ENCODE measurements around the gene ITPR3. TPM values are rescaled to one million over a fixed set of nuclear protein-coding genes. Genes with fewer than 3 reads are reported as not detected.

The ITPR3 gene
- total and polyA plus RNA-seq, 2 of the 13 experiments (the other 11 are each of a cell fraction or from before 2014, with no cell fraction given), result 3.8 to 21.4 TPM

GRCh38 chr6:33744001-33744848 is 123.1 kb downstream of the ITPR3 start (continued):
- TF ChIP-seq STAT6 (CRISPR knock-in tag; IDR thresholded peaks at IDR 0.05; ENCODE audit: borderline replicate concordance) (no peak), ZFP91 (CRISPR knock-in tag; IDR thresholded peaks at IDR 0.05; ENCODE audit: borderline replicate concordance) (peak; percentile 60), ZNF749 (CRISPR knock-in tag; IDR thresholded peaks at IDR 0.05; ENCODE audit: borderline replicate concordance) (no peak), TSC22D2 (CRISPR knock-in tag; IDR thresholded peaks at IDR 0.05; ENCODE audit: borderline replicate concordance) (peak; percentile 83; the same call in 1 of the 2 replicates), AKNA (CRISPR knock-in tag; IDR thresholded peaks at IDR 0.05; ENCODE audit: borderline replicate concordance) (no peak), SP2 (CRISPR knock-in tag; IDR thresholded peaks at IDR 0.05) (0 out of 2 replicates have a peak, but pooled peaks have one; percentile 26), GABPA (IDR thresholded peaks at IDR 0.05; ENCODE audit: low read depth, low read length) (no peak), GABPA (CRISPR knock-in tag; IDR thresholded peaks at IDR 0.05; ENCODE audit: low read depth) (no peak), NFYB (CRISPR knock-in tag; IDR thresholded peaks at IDR 0.05) (no peak), DNMT1 (CRISPR knock-in tag; IDR thresholded peaks at IDR 0.05) (no peak), ZNF33B (CRISPR knock-in tag; IDR thresholded peaks at IDR 0.05) (0 out of 2 replicates have a peak, but pooled peaks have one; percentile 66), ZKSCAN8 (CRISPR knock-in tag; IDR thresholded peaks at IDR 0.05; ENCODE audit: borderline replicate concordance) (0 out of 2 replicates have a peak, but pooled peaks have one; percentile 29), POGZ (CRISPR knock-in tag; IDR thresholded peaks at IDR 0.05) (no peak), GZF1 (CRISPR knock-in tag; IDR thresholded peaks at IDR 0.05) (no peak; the same call in 1 of the 2 replicates), GATAD2A (CRISPR knock-in tag; IDR thresholded peaks at IDR 0.05) (peak; percentile 68), KAT2B (IDR thresholded peaks at IDR 0.05; ENCODE audit: borderline replicate concordance, low read depth, low read length) (no peak), ATAD3A (CRISPR knock-in tag; IDR thresholded peaks at IDR 0.05) (peak; percentile 36; the same call in 1 of the 2 replicates), XRCC5 (optimal IDR thresholded peaks at IDR 0.05; ENCODE audit: low read length) (peak; percentile 91)
- TF ChIP-seq, protein P1, sequence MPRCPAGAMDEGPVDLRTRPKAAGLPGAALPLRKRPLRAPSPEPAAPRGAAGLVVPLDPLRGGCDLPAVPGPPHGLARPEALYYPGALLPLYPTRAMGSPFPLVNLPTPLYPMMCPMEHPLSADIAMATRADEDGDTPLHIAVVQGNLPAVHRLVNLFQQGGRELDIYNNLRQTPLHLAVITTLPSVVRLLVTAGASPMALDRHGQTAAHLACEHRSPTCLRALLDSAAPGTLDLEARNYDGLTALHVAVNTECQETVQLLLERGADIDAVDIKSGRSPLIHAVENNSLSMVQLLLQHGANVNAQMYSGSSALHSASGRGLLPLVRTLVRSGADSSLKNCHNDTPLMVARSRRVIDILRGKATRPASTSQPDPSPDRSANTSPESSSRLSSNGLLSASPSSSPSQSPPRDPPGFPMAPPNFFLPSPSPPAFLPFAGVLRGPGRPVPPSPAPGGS (CRISPR knock-in tag; IDR thresholded peaks at IDR 0.05), result no peak

Measured in HepG2 (cell line).